ENCODE data around the gene TRPM6. TPM values are rescaled to one million over a fixed set of nuclear protein-coding genes. Genes with fewer than 3 reads are reported as not detected.

TRPM6 gene
- total RNA-seq, 4 donors from 2014 or later: 0.07 to 0.22 (median 0.20) TPM; not detected in 1

GRCh38 chr9:74721696-74722660 is 165.7 kb downstream of the TRPM6 start:
- Histone ChIP-seq H3K27me3 (no peaks in the 10 kb centered on the region), H3K4me1 (no peaks in the 10 kb centered on the region), H3K27ac (no peak overlapping the region), H3K4me3 (no peak overlapping the region), H3K36me3 (no peaks in the 10 kb centered on the region), H3K9me3 (no peaks in the 10 kb centered on the region)
- intact Hi-C loops (cut with DNase I; ENCODE audit: low total_unique reads) (no loop called here), in situ Hi-C loops (cut with MboI; ENCODE audit: low sequenced_read_pairs in 4 of 4) (no loop called here)
- ATAC-seq (no peak), DNase-seq (no peak)
- TF ChIP-seq POLR2A (IDR thresholded peaks at IDR 0.05): no peak
- no peak for TF ChIP-seq CTCF (IDR thresholded peaks at IDR 0.05 in 4 of 5, conservative IDR thresholded peaks at IDR 0.05 in 1 of 5)

- Histone ChIP-seq H3K27me3 (no peaks in the 10 kb centered on the region), H3K27ac (no peak overlapping the region), H3K9me3 (no peaks in the 10 kb centered on the region), H3K4me3 (no peak overlapping the region), H3K4me1 (no peaks in the 10 kb centered on the region), H3K36me3 (no peaks in the 10 kb centered on the region)
- intact Hi-C loops (cut with DNase I; ENCODE audit: low total_unique reads) (no loop called here), in situ Hi-C loops (cut with MboI; ENCODE audit: low sequenced_read_pairs in 4 of 4) (no loop called here)
- no peak for DNase-seq
- ATAC-seq: no peak
- TF ChIP-seq POLR2A (IDR thresholded peaks at IDR 0.05) (no peak), CTCF (IDR thresholded peaks at IDR 0.05 in 4 of 5, conservative IDR thresholded peaks at IDR 0.05 in 1 of 5) (no peak)
These were observed 168.4 kb downstream of the TRPM6 start for GRCh38 chr9:74719306-74719705.

GRCh38 chr9:74718709-74719108 is 169.0 kb downstream of the TRPM6 start:
- ATAC-seq (no peak), DNase-seq (no peak)
- no peak for TF ChIP-seq CTCF (IDR thresholded peaks at IDR 0.05 in 4 of 5, conservative IDR thresholded peaks at IDR 0.05 in 1 of 5)
- TF ChIP-seq POLR2A (IDR thresholded peaks at IDR 0.05): no peak
- in situ Hi-C loops (cut with MboI; ENCODE audit: low sequenced_read_pairs in 4 of 4): no loop called here
- Histone ChIP-seq H3K9me3 (no peaks in the 10 kb centered on the region), H3K27ac (no peak overlapping the region), H3K4me1 (no peaks in the 10 kb centered on the region), H3K36me3 (no peaks in the 10 kb centered on the region), H3K27me3 (no peaks in the 10 kb centered on the region), H3K4me3 (no peak overlapping the region)
- intact Hi-C loops (cut with DNase I; ENCODE audit: low total_unique reads): no loop called here

- Histone ChIP-seq H3K9me3 (no peaks in the 10 kb centered on the region), H3K27me3 (no peaks in the 10 kb centered on the region), H3K4me3 (no peak overlapping the region), H3K4me1 (no peaks in the 10 kb centered on the region), H3K27ac (no peak overlapping the region), H3K36me3 (no peaks in the 10 kb centered on the region)
- DNase-seq (no peak), ATAC-seq (no peak)
- intact Hi-C loops (cut with DNase I; ENCODE audit: low total_unique reads): no loop called here
- TF ChIP-seq CTCF (IDR thresholded peaks at IDR 0.05 in 4 of 5, conservative IDR thresholded peaks at IDR 0.05 in 1 of 5) (no peak), POLR2A (IDR thresholded peaks at IDR 0.05) (no peak)
- in situ Hi-C loops (cut with MboI; ENCODE audit: low sequenced_read_pairs in 4 of 4): no loop called here
These were observed 176.4 kb downstream of the TRPM6 start for GRCh38 chr9:74711341-74711740.

Data from gastrocnemius medialis (tissue), 4 donors.